Right lobe of liver (tissue), 6 donors: Measurements from ENCODE around the gene SUPT16H. TPM values are rescaled to one million over a fixed set of nuclear protein-coding genes. Genes with fewer than 3 reads are reported as not detected.
A peak's percentile ranks its signal among the peaks of the same experiment; 100 is the strongest.
"Not testable (repeated sequence)": the region's sequence is repeated elsewhere in the genome, so short reads cannot be mapped to it uniquely, and the experiment has no call there.

Experiments used
- ATAC-seq, 4 donors: fragments of 200-7000 bp; cut with Tn5 transposase; one replicate each; pipeline ENCODE4 v1.9.1; 2020; ENCODE audit warnings: mild to moderate bottlenecking in 4 of 4, moderate library complexity in 4 of 4
- DNase-seq, 3 donors: peaks; one replicate each; pipeline ENCODE4 v3.0.0-alpha.2; 2020
- H3K27ac ChIP-seq, 3 donors: fragments of 200-600 bp; one replicate each; pipeline ENCODE4 v1.8.0; 2022
- H3K27me3 ChIP-seq, 2 donors: fragments of 200-600 bp; one replicate each; pipeline ENCODE4 v1.8.0; 2022
- H3K36me3 ChIP-seq, 4 donors: fragments of 200-600 bp; sonication (generic) in 1 of 4; one replicate each; pipeline versions ENCODE4 v1.5.1 to v1.8.0; 2017 to 2022; ENCODE audit warnings: control low read depth in 1 of 4
- H3K4me1 ChIP-seq, 4 donors: fragments of 200-600 bp; sonication (generic) in 1 of 4; one replicate each; pipeline versions ENCODE4 v1.5.1 to v1.8.0; 2017 to 2022; ENCODE audit warnings: control low read depth in 1 of 4
- H3K4me3 ChIP-seq, 3 donors: fragments of 200-600 bp; one replicate each; pipeline ENCODE4 v1.8.0; 2022
- H3K9me3 ChIP-seq, 4 donors: fragments of 200-600 bp; sonication (generic) in 1 of 4; one replicate each; pipeline versions ENCODE4 v1.5.1 to v1.8.0; 2017 to 2022; ENCODE audit warnings: control low read depth in 1 of 4
- CTCF ChIP-seq, 4 donors: fragments of 200-600 bp in 3 of 4; fragments of 450-650 bp in 1 of 4; IDR thresholded peaks; one replicate each; pipeline versions ENCODE4 v1.5.1 to v1.8.0; 2016 to 2022; ENCODE audit warnings: antibody characterized with exemption in 4 of 4, mild to moderate bottlenecking in 2 of 4
- POLR2A ChIP-seq: fragments of 450-650 bp; IDR thresholded peaks from one replicate; pipeline ENCODE4 v1.6.1; 2017; ENCODE audit warnings: antibody characterized with exemption, mild to moderate bottlenecking
- WGBS: methylation state at CpG from one replicate; pipeline ENCODE4 v1.1.6; 2018; ENCODE audit warnings: low coverage, low lambda C conversion rate; ENCODE audit not compliant: insufficient coverage; ENCODE audit errors: missing lambda C conversion rate; 5-methylcytosine and 5-hydroxymethylcytosine counted together
- intact Hi-C, 2 donors: fragments of 100-400 bp; cut with DNase I; formaldehyde crosslinking; loops; one replicate each; pipeline versions ENCODE4 v1.11.2 to v1.14.1; 2022
- small RNA-seq, 2 experiments: library from RNA; depleted of rRNA; stranded (forward); fragments of <200 nt; gene quantifications; one replicate each; pipeline ENCODE3, GENCODE V24; 2016
- total RNA-seq, 6 experiments: library from RNA; depleted of rRNA in 2 of 6; stranded (reverse); fragments of >200 nt in 2 of 6; fragmentation: NEBNext Ultra II Directional in 3 of 6; extraction: Animal tissue kit (Norgen Biotek cat#: 25700) in 3 of 6; gene quantifications; one replicate each; pipeline versions ENCODE4 v1.1.0 to v1.2.4, GENCODE V29; 2016 to 2023
- donor health status: DM: no; HTN: yes; CAD: no.
- donor health status: DM: no; HTN: no; CAD: no.
- donor health status: DM: no; HTN: no; CAD: no.
- donor health status: DM: no; HTN: yes; CAD: no.
- donor health status: DM: no; HTN: yes; CAD: no.

SUPT16H gene
- total RNA-seq, 6 experiments from 2014 or later = 13.0 to 28.8 (median 19.5) TPM

GRCh38 chr14:21307637-21308036 is 76.2 kb downstream of the SUPT16H start:
- intact Hi-C loops = no loop called here
- WGBS = 56% methylated on average over 3 of the region's 3 CpGs
- no peak for ATAC-seq

GRCh38 chr14:21302836-21303140 is 81.0 kb downstream of the SUPT16H start:
- H3K36me3 ChIP-seq, H3K4me3 ChIP-seq, H3K4me1 ChIP-seq, ATAC-seq, intact Hi-C loops, H3K27me3 ChIP-seq, H3K27ac ChIP-seq, H3K9me3 ChIP-seq, DNase-seq: not testable (repeated sequence)
- WGBS = 95% methylated on average over 2 of the region's 2 CpGs

More at GRCh38 chr14:21307637-21308036, 76.2 kb downstream of the SUPT16H start:
- Histone ChIP-seq H3K4me3 (peak overlapping the region in 1 of 3 donors; percentile 45), H3K4me1 (peaks cover 0 to 16% (median 0%) of the 10 kb centered on the region in 4 donors), H3K27ac (peak overlapping the region; percentile 41 to 95 (median 94)), H3K9me3 (no peaks in the 10 kb centered on the region), H3K36me3 (no peaks in the 10 kb centered on the region), H3K27me3 (no peaks in the 10 kb centered on the region)
- DNase-seq = no peak
- TF ChIP-seq POLR2A (no peak), CTCF (IDR thresholded peaks at IDR 0.05) (no peak)

GRCh38 chr14:21302013-21302835 is 81.6 kb downstream of the SUPT16H start:
- Histone ChIP-seq H3K27ac (no peak overlapping the region), H3K4me3 (no peak overlapping the region), H3K9me3 (no peaks in the 10 kb centered on the region), H3K27me3 (no peaks in the 10 kb centered on the region), H3K4me1 (no peaks in the 10 kb centered on the region), H3K36me3 (no peaks in the 10 kb centered on the region)
- WGBS = 61% methylated on average over 8 of the region's 8 CpGs
- ATAC-seq = no peak
- intact Hi-C loops = no loop called here
- no peak for DNase-seq
- TF ChIP-seq CTCF (IDR thresholded peaks at IDR 0.05) (no peak), POLR2A (no peak)

Small RNA genes within 50 kb of the gene (small RNA-seq; reads per million reads assigned to genes)
- gene RN7SL650P (0 reads per million in 2 experiments), gene SNORD8 (10,560 to 10,719 reads per million in 2 experiments), gene SNORD9 (23.3 to 25.5 reads per million in 2 experiments)

Other genes starting within 250 kb of the SUPT16H start
- gene OR5AU1, start 228.0 kb downstream of the SUPT16H start, total RNA-seq = not detected
- gene HNRNPC, start 114.6 kb downstream of the SUPT16H start, total RNA-seq = 100 to 1,000 TPM; 170 to 247 (median 229) TPM
- 1 to 10 TPM in 3 of 6 experiments, under 1 TPM in 3; 0.22 to 1.8 (median 1.0) TPM for gene RPGRIP1, start 103.9 kb downstream of the SUPT16H start, total RNA-seq
- gene CHD8, start 72.1 kb upstream of the SUPT16H start, total RNA-seq = 10 to 100 TPM; 20.5 to 28.3 (median 24.8) TPM
- gene RAB2B, start 92.9 kb upstream of the SUPT16H start, total RNA-seq = 1 to 10 TPM; 6.8 to 9.4 (median 8.0) TPM
- gene TOX4, start 93.2 kb upstream of the SUPT16H start, total RNA-seq = 10 to 100 TPM; 19.9 to 37.0 (median 33.3) TPM
- 10 to 100 TPM; 14.7 to 26.7 (median 18.4) TPM for gene METTL3, start 127.3 kb upstream of the SUPT16H start, total RNA-seq
- gene SALL2, start 142.3 kb upstream of the SUPT16H start, total RNA-seq = 1 to 10 TPM in 2 of 6 experiments, under 1 TPM in 4; 0.40 to 2.9 (median 0.69) TPM
- not detected for gene OR10G3, start 196.1 kb upstream of the SUPT16H start, total RNA-seq